Thoracic aorta (tissue), 2 donors: ENCODE data around the gene ZDBF2. TPM values are rescaled to one million over a fixed set of nuclear protein-coding genes. Genes with fewer than 3 reads are reported as not detected.
"Not testable (repeated sequence)": the region's sequence is repeated elsewhere in the genome, so short reads cannot be mapped to it uniquely, and the experiment has no call there.

ENCODE experiments used
- ATAC-seq: fragments of 150-250 bp; one replicate; pipeline ENCODE4 v1.8.0; 2017; ENCODE audit warnings: low read depth; ENCODE audit not compliant: insufficient number of reproducible peaks, low FRiP score
- DNase-seq: peaks from one replicate; pipeline ENCODE4 v3.0.0-alpha.2; 2020; ENCODE audit warnings: low spot score
- H3K27ac ChIP-seq, 2 donors: fragments of 200-600 bp; sonication (generic); 1 replicate in 1 of 2; 2 replicates in 1 of 2; pipeline ENCODE4 v1.5.1; 2016; ENCODE audit warnings: mild to moderate bottlenecking in 2 of 2, moderate library complexity in 2 of 2
- H3K27me3 ChIP-seq: fragments of 200-600 bp; sonication (generic); replicated peaks from 2 replicates; pipeline ENCODE4 v1.6.0; 2016; ENCODE audit warnings: mild to moderate bottlenecking; ENCODE audit not compliant: insufficient read depth
- H3K36me3 ChIP-seq: fragments of 200-600 bp; sonication (generic); one replicate; pipeline ENCODE4 v1.5.1; 2016
- H3K4me1 ChIP-seq, 2 donors: fragments of 200-600 bp; sonication (generic); 1 replicate in 1 of 2; 2 replicates in 1 of 2; pipeline versions ENCODE4 v1.5.1 to v1.6.0; 2016; ENCODE audit warnings: low read depth in 2 of 2, mild to moderate bottlenecking in 1 of 2; ENCODE audit not compliant: control insufficient read depth in 1 of 2
- H3K4me3 ChIP-seq: fragments of 200-600 bp; sonication (generic); 2 replicates; pipeline ENCODE4 v1.5.1; 2016; ENCODE audit warnings: mild to moderate bottlenecking
- H3K9me3 ChIP-seq: fragments of 200-600 bp; sonication (generic); 2 replicates; pipeline ENCODE4 v1.5.1; 2016
- CTCF ChIP-seq: fragments of 200-600 bp; sonication (generic); IDR thresholded peaks from one replicate; pipeline ENCODE4 v1.5.1; 2019; ENCODE audit warnings: antibody characterized with exemption
- total RNA-seq, 2 donors: library from RNA; depleted of rRNA; stranded (reverse); fragments of >200 nt; gene quantifications; one replicate each; pipeline versions ENCODE4 v1.1.0 to v1.2.3, GENCODE V29; 2016

ZDBF2 gene
- total RNA-seq, 2 donors from 2014 or later, result 12.7 to 18.3 TPM

- Histone ChIP-seq H3K27ac (no peak overlapping the region), H3K4me3 (no peak overlapping the region), H3K9me3 (no peaks in the 10 kb centered on the region), H3K4me1 (peaks cover 0 to 9% of the 10 kb centered on the region in 2 donors), H3K27me3 (peaks cover 6% of the 10 kb centered on the region), H3K36me3 (no peaks in the 10 kb centered on the region)
- DNase-seq (no peak), ATAC-seq (no peak)
- no peak for TF ChIP-seq CTCF
Observed at GRCh38 chr2:206277503-206277902, 3.0 kb downstream of the ZDBF2 start.

GRCh38 chr2:206282746-206283145 is 8.3 kb downstream of the ZDBF2 start:
- Histone ChIP-seq H3K4me3 (no peak overlapping the region), H3K27ac (no peak overlapping the region), H3K27me3 (no peaks in the 10 kb centered on the region), H3K9me3 (no peaks in the 10 kb centered on the region), H3K36me3 (no peaks in the 10 kb centered on the region), H3K4me1 (no peaks in the 10 kb centered on the region)
- ATAC-seq, result no peak
- no peak for TF ChIP-seq CTCF
- no peak for DNase-seq

DNA sequence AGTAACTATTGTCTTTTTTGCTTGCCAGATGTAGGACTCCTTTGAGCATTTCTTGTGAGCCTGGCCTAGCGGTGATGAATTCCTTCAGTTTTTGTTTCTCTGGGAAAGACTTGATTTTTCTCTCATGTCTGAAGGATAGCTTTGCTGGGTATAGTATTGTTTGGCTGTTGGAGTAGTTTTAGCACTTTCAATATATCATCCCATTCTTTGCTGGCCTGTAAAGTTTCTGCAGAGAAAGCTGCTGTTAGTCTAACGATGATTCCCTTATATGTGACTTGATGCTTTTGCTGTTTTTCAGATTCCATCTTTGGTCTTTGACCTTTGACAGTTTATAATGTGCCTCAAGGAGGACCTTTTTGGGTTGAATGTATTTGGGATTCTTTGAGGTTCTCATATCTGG is 12.7 kb downstream of the ZDBF2 start:
- no peaks in the 10 kb centered on the region for H3K27me3 ChIP-seq
- H3K4me1 ChIP-seq, result no peaks in the 10 kb centered on the region
- ATAC-seq (no peak), DNase-seq (no peak)
- H3K27ac ChIP-seq, result no peak overlapping the region
- no peaks in the 10 kb centered on the region for H3K9me3 ChIP-seq
- H3K36me3 ChIP-seq, result no peaks in the 10 kb centered on the region
- no peak for TF ChIP-seq CTCF
- H3K4me3 ChIP-seq, result no peak overlapping the region

GRCh38 chr2:206289391-206289790 is 14.9 kb downstream of the ZDBF2 start:
- ATAC-seq (no peak), DNase-seq (no peak)
- no peaks in the 10 kb centered on the region for H3K4me1 ChIP-seq
- H3K27ac ChIP-seq, result no peak overlapping the region
- no peaks in the 10 kb centered on the region for H3K36me3 ChIP-seq
- TF ChIP-seq CTCF, result no peak
- H3K27me3 ChIP-seq, result no peaks in the 10 kb centered on the region
- H3K9me3 ChIP-seq, result no peaks in the 10 kb centered on the region
- no peak overlapping the region for H3K4me3 ChIP-seq

GRCh38 chr2:206296128-206296527 is 21.7 kb downstream of the ZDBF2 start:
- no peak for TF ChIP-seq CTCF
- ATAC-seq (no peak), DNase-seq (no peak)
- H3K27me3 ChIP-seq, result no peaks in the 10 kb centered on the region
- H3K36me3 ChIP-seq, result no peaks in the 10 kb centered on the region
- no peaks in the 10 kb centered on the region for H3K9me3 ChIP-seq
- H3K27ac ChIP-seq, result no peak overlapping the region
- H3K4me3 ChIP-seq, result no peak overlapping the region
- no peaks in the 10 kb centered on the region for H3K4me1 ChIP-seq

DNA sequence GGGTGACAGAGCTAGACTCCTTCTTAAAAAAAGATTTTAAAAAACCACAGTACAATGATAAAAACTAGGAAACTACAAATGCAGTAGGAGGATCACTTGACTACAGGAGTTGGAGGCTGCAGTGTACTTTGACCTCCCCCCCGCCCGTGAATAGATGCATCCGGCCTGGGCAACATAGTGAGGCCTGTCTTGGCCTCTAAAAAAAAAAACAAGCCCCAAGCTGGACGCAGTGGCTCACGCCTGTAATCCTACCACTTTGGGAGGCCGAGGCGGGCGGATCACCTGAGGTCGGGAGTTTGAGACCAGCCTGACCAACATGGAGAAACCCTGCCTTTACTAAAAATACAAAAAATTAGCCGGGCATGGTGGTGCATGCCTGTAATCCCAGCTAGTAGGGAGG is 25.1 kb downstream of the ZDBF2 start:
- DNase-seq, H3K36me3 ChIP-seq, H3K9me3 ChIP-seq, H3K27ac ChIP-seq, H3K27me3 ChIP-seq, ATAC-seq, H3K4me3 ChIP-seq, H3K4me1 ChIP-seq: not testable (repeated sequence)
